PFSK-1 (cell line): ENCODE results near the gene MIPEP.

Experiments
- POLR2AphosphoS5 ChIP-seq: IDR thresholded peaks from 2 replicates; pipeline ENCODE4 v1.6.1; 2012; ENCODE audit warnings: low read depth, mild to moderate bottlenecking, control low read depth, low read length, moderate library complexity
- REST ChIP-seq, 2 experiments: IDR thresholded peaks; 2 replicates each; pipeline versions ENCODE4 v1.6.1 to v1.8.0; 2011 to 2012; ENCODE audit warnings: low read depth in 2 of 2, low read length in 2 of 2, control low read depth in 1 of 2, inconsistent platforms in 1 of 2, mild to moderate bottlenecking in 1 of 2, moderate library complexity in 1 of 2; ENCODE audit not compliant: insufficient read depth in 1 of 2
- SIN3A ChIP-seq: IDR thresholded peaks from 2 replicates; pipeline ENCODE4 v1.6.1; 2012; ENCODE audit warnings: mild to moderate bottlenecking, low read length, moderate library complexity, borderline replicate concordance; ENCODE audit not compliant: insufficient read depth

GRCh38 chr13:23752111-23753001 lies 136.8 kb downstream of the MIPEP start:
- TF ChIP-seq POLR2AphosphoS5 (no peak), REST (IDR thresholded peaks at IDR 0.05; ENCODE audit: insufficient read depth in 1 of 2, low read depth in 2 of 2, low read length in 2 of 2) (no peak), SIN3A (no peak)
